Right cardiac atrium (tissue), 5 donors: ENCODE results near the gene PISD. TPM values are rescaled to one million over a fixed set of nuclear protein-coding genes. Genes with fewer than 3 reads are reported as not detected.
"Not testable (repeated sequence)": the region's sequence is repeated elsewhere in the genome, so short reads cannot be mapped to it uniquely, and the experiment has no call there.

Source experiments
- ATAC-seq, 2 donors: fragments of 200-7000 bp; cut with Tn5 transposase; one replicate each; pipeline versions ENCODE4 v1.8.0 to v1.9.1; 2020; ENCODE audit warnings: moderate library complexity in 2 of 2, mild to moderate bottlenecking in 1 of 2
- DNase-seq, 3 donors: peaks; one replicate each; pipeline ENCODE4 v3.0.0-alpha.2; 2020
- H3K27ac ChIP-seq: one replicate; pipeline ENCODE4 v1.5.1; 2013; ENCODE audit warnings: mild to moderate bottlenecking, low read length, control low read depth, moderate library complexity
- H3K27me3 ChIP-seq: one replicate; pipeline ENCODE4 v1.6.1; 2013; ENCODE audit not compliant: control insufficient read depth, insufficient read depth
- H3K4me1 ChIP-seq: one replicate; pipeline ENCODE4 v1.6.1; 2013; ENCODE audit warnings: low read length; ENCODE audit not compliant: control insufficient read depth, insufficient read depth
- H3K4me3 ChIP-seq: one replicate; pipeline ENCODE4 v1.5.1; 2013; ENCODE audit warnings: low read length, control low read depth
- H3K9me3 ChIP-seq: one replicate; pipeline ENCODE4 v1.6.1; 2013; ENCODE audit warnings: low read length; ENCODE audit not compliant: control insufficient read depth
- WGBS: extraction: QIAGEN DNeasy Blood & Tissue Kit; methylation state at CpG from one replicate; pipeline ENCODE4 v1.1.7; 2013; 5-methylcytosine and 5-hydroxymethylcytosine counted together
- intact Hi-C, 4 donors: fragments of 100-400 bp; cut with DNase I; formaldehyde crosslinking; loops; one replicate each; pipeline versions ENCODE4 v1.11.0 to v1.14.0; 2022 to 2023
- polyA plus RNA-seq: library from polyadenylated mRNA; stranded (reverse); fragments of 200-250 nt; gene quantifications from one replicate; pipeline ENCODE4 v1.2.3, GENCODE V29; 2013
- total RNA-seq, 4 donors: library from RNA; stranded (reverse); fragmentation: NEBNext Ultra II Directional; extraction: Animal tissue kit (Norgen Biotek cat#: 25700); gene quantifications; one replicate each; pipeline ENCODE4 v1.2.1, GENCODE V29; 2021
- donor health status: healthy with polysubstance abuse.
- donor health status: DM: no; HTN: yes; CAD: no.
- donor health status: DM: no; HTN: no; CAD: no.
- donor health status: DM: no; HTN: yes; CAD: no; lungs with severe emphysema.
- donor health status: DM: yes; HTN: yes; CAD: no.

The PISD gene
- total and polyA plus RNA-seq, 5 donors = 11.1 to 33.5 (median 18.7) TPM

DNA sequence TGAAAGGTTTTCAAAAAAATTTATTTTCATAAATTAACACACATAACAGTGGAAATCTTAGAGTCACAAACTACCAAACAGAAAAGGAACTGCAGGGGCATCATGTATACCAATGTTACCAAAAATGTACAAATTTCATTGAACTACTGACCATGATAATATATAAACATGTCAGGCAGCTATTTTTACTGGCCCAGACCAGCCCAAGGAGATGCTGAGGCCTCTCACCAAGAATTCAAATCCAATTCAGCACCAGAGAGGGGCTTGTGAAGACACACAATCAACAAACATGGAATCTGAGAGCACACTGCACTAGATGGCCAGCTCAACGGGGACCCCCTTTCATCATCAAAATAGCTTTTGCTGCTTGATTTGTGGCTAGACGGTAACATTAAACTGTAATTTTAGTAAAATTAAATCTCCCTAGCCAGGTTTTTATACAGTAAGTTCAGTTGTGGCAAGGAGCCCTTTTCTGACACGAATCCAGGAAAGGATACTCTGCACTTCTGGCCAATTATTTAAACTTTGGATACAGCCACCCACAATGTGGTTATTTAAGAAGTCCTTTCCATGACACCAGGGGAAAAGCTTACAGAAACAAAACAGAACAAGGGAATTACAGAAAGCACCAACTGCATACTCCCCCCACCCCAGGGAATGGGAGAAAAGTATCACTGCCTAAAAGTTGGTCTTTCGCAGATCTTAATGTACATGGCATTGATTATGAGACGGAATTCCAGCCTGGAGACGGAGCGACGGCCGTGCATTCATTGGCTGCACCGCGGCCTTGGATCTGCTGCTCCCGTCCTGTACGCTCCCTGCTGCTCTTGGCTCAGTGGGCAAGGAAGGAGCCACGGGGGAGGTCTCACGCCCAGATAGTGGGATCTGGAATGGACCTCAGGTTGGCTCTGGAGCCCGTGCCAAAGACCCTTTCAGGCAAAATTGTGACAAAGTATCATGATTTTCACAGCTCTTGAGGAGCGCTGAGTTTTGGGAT lies 19.6 kb upstream of the PISD start:
- ATAC-seq (no peak), DNase-seq (no peak)
- no peaks in the 10 kb centered on the region for H3K9me3 ChIP-seq
- H3K27ac ChIP-seq = no peak overlapping the region
- H3K4me1 ChIP-seq = no peaks in the 10 kb centered on the region
- WGBS = 80% methylated on average over 17 of the region's 17 CpGs
- intact Hi-C loops = no loop called here
- no peak overlapping the region for H3K4me3 ChIP-seq
- no peaks in the 10 kb centered on the region for H3K27me3 ChIP-seq

DNA sequence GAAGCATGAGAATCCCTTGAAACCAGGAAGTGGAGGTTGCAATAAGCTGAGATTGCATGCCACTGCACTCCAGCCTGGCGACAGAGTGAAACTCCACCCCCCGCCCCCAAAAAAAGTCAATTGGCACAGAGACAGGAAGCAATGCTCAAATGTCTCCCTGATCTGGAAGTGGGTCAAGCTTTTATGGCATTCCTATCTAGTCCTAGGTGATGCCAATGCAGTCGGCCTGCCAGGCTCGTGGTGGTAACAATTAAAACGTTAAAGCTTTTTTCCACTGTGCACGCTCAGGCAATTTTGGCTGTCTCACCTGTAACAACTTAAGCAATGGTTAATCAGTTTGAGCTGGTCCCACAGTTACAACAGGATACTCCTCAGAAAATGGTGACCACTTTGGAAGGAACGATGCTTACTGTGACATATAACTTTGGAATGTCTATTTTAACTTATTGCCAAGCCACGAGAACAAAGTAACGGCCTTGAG lies 18.9 kb upstream of the PISD start:
- Histone ChIP-seq H3K4me3 (no peak overlapping the region), H3K27ac (no peak overlapping the region), H3K4me1 (no peaks in the 10 kb centered on the region), H3K9me3 (no peaks in the 10 kb centered on the region), H3K27me3 (no peaks in the 10 kb centered on the region)
- ATAC-seq (no peak), DNase-seq (peak in 1 of 3 donors; percentile 55)
- WGBS = 53% methylated on average over 9 of the region's 9 CpGs
- intact Hi-C loops = no loop called here

DNA sequence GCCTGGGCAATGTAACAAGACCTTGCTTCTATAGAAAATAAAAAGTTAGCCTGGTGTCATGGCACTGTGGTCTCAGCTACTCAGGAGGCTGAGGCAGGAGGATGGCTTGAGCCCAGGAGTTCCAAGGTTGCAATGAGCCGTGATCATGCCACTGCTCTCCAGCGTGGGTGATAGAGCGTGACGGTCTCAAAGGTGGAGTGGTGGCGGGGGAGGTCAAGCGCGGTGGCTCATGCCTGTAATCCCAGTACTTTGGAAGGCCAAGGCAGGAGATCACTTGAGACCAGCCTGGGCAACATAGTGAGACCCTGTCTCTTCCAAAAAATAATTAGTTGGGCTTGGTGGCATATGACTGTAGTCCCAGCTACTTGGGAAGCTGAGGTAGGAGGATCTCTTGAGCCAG lies 16.7 kb upstream of the PISD start:
- Histone ChIP-seq H3K9me3 (no peaks in the 10 kb centered on the region), H3K27me3 (no peaks in the 10 kb centered on the region), H3K27ac (no peak overlapping the region), H3K4me3 (no peak overlapping the region), H3K4me1 (no peaks in the 10 kb centered on the region)
- intact Hi-C loops = no loop called here
- ATAC-seq = no peak
- DNase-seq = no peak
- WGBS = 90% methylated on average over 7 of the region's 7 CpGs

DNA sequence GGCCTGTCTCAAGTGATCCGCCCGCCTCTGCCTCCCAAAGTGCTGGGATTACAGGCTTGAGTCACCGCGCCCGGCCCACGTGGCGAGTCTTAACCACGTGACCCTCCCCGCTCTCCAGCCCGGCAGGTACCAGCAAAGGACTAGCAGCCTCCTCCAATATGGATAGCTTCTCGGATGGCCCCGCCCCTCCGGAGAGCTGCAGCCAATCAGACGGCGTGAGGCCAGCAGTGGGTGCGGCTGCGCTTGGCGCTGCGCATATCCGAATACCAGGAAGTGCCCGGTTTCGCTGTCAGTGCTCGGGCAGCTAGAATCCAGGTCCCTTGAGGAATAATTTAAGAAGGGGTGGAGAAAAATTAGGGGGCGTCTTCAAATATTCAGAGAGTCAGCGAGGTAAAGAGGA lies 14.7 kb upstream of the PISD start:
- no peaks in the 10 kb centered on the region for H3K9me3 ChIP-seq
- peak overlapping the region; percentile 67 for H3K4me3 ChIP-seq
- ATAC-seq (peak; percentile 99 to 100), DNase-seq (peak; percentile 97 to 99 (median 97))
- no peaks in the 10 kb centered on the region for H3K4me1 ChIP-seq
- intact Hi-C loops = no loop called here
- H3K27ac ChIP-seq = no peak overlapping the region
- WGBS = 4% methylated on average over 25 of the region's 25 CpGs
- no peaks in the 10 kb centered on the region for H3K27me3 ChIP-seq

- intact Hi-C loops, ATAC-seq, H3K4me1 ChIP-seq, H3K27me3 ChIP-seq, DNase-seq, H3K9me3 ChIP-seq, H3K27ac ChIP-seq, H3K4me3 ChIP-seq: not testable (repeated sequence)
- WGBS = 81% methylated on average over 5 of the region's 5 CpGs
These were observed 12.2 kb upstream of the PISD start for GRCh38 chr22:31674219-31674618.

GRCh38 chr22:31668849-31669248 lies 6.8 kb upstream of the PISD start:
- intact Hi-C loops = loop anchor here in 1 of 4 donors (10.0 kb wide), 2 partner anchors 76 to 276 kb away; partner anchors contain the start of gene YWHAH
- H3K4me3 ChIP-seq, H3K27me3 ChIP-seq, H3K27ac ChIP-seq, H3K9me3 ChIP-seq, H3K4me1 ChIP-seq, ATAC-seq, DNase-seq: not testable (repeated sequence)
- WGBS = 87% methylated on average over 4 of the region's 4 CpGs

- no peak overlapping the region for H3K27ac ChIP-seq
- H3K27me3 ChIP-seq = no peaks in the 10 kb centered on the region
- peak overlapping the region; percentile 85 for H3K4me3 ChIP-seq
- intact Hi-C loops = loop anchor here in 1 of 4 donors (10.0 kb wide), 2 partner anchors 82 to 282 kb away; partner anchors contain the start of gene YWHAH
- ATAC-seq (no peak), DNase-seq (no peak)
- no peaks in the 10 kb centered on the region for H3K9me3 ChIP-seq
- no peaks in the 10 kb centered on the region for H3K4me1 ChIP-seq
- 71% methylated on average over 8 of the region's 8 CpGs for WGBS
These were observed 638 bp upstream of the PISD start for GRCh38 chr22:31662668-31663037.

DNA sequence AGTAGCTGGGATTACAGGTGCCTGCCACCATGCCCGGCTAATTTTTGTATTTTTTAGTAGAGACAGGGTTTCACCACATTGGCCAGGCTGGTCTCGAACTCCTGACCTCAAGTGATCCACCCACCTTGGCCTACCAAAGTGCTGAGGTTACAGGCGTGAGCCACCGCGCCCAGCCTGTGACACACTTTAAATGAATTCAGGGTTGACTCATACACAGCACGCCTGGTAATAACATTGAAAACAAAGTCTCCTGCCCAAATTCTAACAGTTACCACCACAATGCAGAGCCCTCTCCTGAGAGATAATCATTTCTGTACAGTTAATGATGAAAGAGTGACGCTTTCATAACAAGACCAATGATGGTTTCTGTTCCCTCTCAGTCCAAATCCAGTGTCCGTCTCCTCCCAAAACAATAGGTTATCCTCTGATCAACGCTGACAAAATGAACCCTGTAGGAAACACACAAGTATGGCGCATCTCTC lies 1.1 kb downstream of the PISD start:
- H3K9me3 ChIP-seq, H3K4me1 ChIP-seq, ATAC-seq, H3K27me3 ChIP-seq, H3K27ac ChIP-seq, DNase-seq: not testable (repeated sequence)
- intact Hi-C loops = loop anchor here in 1 of 4 donors (10.0 kb wide), 2 partner anchors 84 to 284 kb away; partner anchors contain the start of gene YWHAH
- 71% methylated on average over 10 of the region's 10 CpGs for WGBS
- peak overlapping the region; percentile 85 for H3K4me3 ChIP-seq

DNA sequence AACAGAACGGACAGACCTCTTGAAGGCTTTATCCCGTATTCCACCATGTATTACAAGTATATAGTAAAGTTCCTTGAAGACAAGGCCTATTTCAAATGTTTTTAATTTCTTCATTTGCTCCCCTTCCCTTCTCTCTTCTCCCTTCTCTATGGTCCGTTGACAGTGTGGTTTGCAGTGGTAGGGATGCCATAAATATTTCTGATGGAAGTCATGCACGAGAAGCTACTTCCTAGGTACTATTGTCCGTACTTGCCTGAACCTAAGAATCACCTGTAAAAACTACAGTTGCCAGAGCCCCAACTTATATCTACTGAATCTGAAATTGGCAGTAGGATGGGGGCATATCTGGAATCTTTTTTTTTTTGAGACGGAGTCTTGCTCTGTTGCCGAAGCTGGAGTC lies 2.8 kb downstream of the PISD start:
- no peak overlapping the region for H3K27ac ChIP-seq
- H3K9me3 ChIP-seq = no peaks in the 10 kb centered on the region
- WGBS = 83% methylated on average over 7 of the region's 7 CpGs
- H3K27me3 ChIP-seq = no peaks in the 10 kb centered on the region
- H3K4me1 ChIP-seq = no peaks in the 10 kb centered on the region
- intact Hi-C loops = no loop called here
- ATAC-seq = no peak
- H3K4me3 ChIP-seq = no peak overlapping the region
- DNase-seq = no peak

DNA sequence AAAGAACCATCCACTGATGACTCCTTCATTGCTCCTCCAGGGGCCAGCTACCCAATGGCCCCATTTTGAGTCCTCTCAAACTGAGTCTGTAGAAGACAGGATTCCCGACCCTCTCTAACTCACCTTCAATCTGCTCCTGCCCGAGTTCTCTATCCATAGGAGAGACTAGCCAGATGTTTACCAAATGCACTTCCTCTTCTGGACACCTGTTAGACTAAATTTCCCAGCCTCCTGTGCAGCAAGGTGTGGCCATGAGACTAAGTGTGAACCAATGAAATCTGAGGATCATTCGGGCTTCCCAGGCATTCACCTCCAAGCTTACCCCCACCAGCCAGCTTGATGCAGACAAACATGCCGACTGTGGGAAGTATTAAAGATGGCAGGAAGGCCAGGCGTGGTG lies 7.6 kb downstream of the PISD start:
- Histone ChIP-seq H3K27ac (no peak overlapping the region), H3K4me3 (no peak overlapping the region), H3K4me1 (no peaks in the 10 kb centered on the region), H3K27me3 (no peaks in the 10 kb centered on the region), H3K9me3 (no peaks in the 10 kb centered on the region)
- ATAC-seq (no peak), DNase-seq (no peak)
- intact Hi-C loops = no loop called here
- WGBS = 97% methylated on average over 5 of the region's 5 CpGs

- no peak overlapping the region for H3K4me3 ChIP-seq
- no peaks in the 10 kb centered on the region for H3K9me3 ChIP-seq
- H3K27ac ChIP-seq = no peak overlapping the region
- H3K27me3 ChIP-seq = no peaks in the 10 kb centered on the region
- H3K4me1 ChIP-seq = no peaks in the 10 kb centered on the region
- intact Hi-C loops = no loop called here
- 89% methylated on average over 2 of the region's 2 CpGs for WGBS
- no peak for DNase-seq
- ATAC-seq = no peak
These were observed 8.1 kb downstream of the PISD start for GRCh38 chr22:31653944-31654343.
